A549 (cell line): ENCODE results near the gene KIAA0930. TPM values are rescaled to one million over a fixed set of nuclear protein-coding genes. Genes with fewer than 3 reads are reported as not detected.

ENCODE experiments used
- ATAC-seq, 2 experiments: fragments of 200-7000 bp in 1 of 2; fragments of >200 bp in 1 of 2; cut with Nextera tagmentation in 1 of 2; cut with Tn5 transposase in 1 of 2; 3 replicates each; pipeline versions ENCODE4 v1.8.0 to v1.9.1; 2018 to 2020; ENCODE audit warnings: mild to moderate bottlenecking in 1 of 2, moderate library complexity in 1 of 2
- CTCF ChIA-PET: fragments of 300-600 bp; sonication (Branson Sonifier 250); formaldehyde crosslinking; extraction: SDS; loops from one replicate; lab custom pipeline; 2021; ENCODE audit warnings: antibody characterized with exemption, inconsistent platforms; lab: Yijun Ruan, JAX
- POLR2A ChIA-PET: fragments of 350-600 bp; formaldehyde crosslinking; extraction: SDS; loops from one replicate; lab custom pipeline; 2021; ENCODE audit warnings: antibody characterized with exemption, inconsistent platforms; lab: Yijun Ruan, JAX
- DNase-seq, 2 experiments: peaks; one replicate each; pipeline versions ENCODE4 v3.0.0 to v3.0.0-alpha.2; 2011 to 2016; ENCODE audit warnings: low read depth in 1 of 2, low spot score in 1 of 2
- FAIRE-seq: peaks from 2 replicates; lab custom pipeline; 2011; peaks lifted over from hg19 to GRCh38; lab: Jason Lieb, UNC
- H3K27ac ChIP-seq, 2 experiments: fragments of >200 bp; sonication (Bioruptor Twin); formaldehyde crosslinking; 3 replicates each; pipeline ENCODE4 v1.5.1; 2016 to 2017
- H3K4me1 ChIP-seq: fragments of >200 bp; sonication (Bioruptor Twin); formaldehyde crosslinking; 3 replicates; pipeline ENCODE4 v1.6.1; 2016
- H3K4me2 ChIP-seq: fragments of >200 bp; sonication (Bioruptor Twin); formaldehyde crosslinking; 3 replicates; pipeline ENCODE4 v1.6.1; 2016
- H3K4me3 ChIP-seq: fragments of >200 bp; sonication (Bioruptor Twin); formaldehyde crosslinking; 3 replicates; pipeline ENCODE4 v1.5.1; 2016
- H3K9me3 ChIP-seq: fragments of >200 bp; sonication (Bioruptor Twin); formaldehyde crosslinking; 3 replicates; pipeline ENCODE4 v1.6.1; 2016
- CBX2 ChIP-seq: fragments of 200-600 bp; sonication (generic); IDR thresholded peaks from 2 replicates; pipeline ENCODE4 v1.6.1; 2016; ENCODE audit warnings: low read depth, mild to moderate bottlenecking, borderline replicate concordance
- CHD2 ChIP-seq: fragments of 150-350 bp; IDR thresholded peaks from 2 replicates; pipeline ENCODE4 v1.6.1; 2014; ENCODE audit warnings: low read length; ENCODE audit not compliant: partially characterized antibody
- CHD4 ChIP-seq: fragments of 200-600 bp; sonication (generic); IDR thresholded peaks from 2 replicates; pipeline ENCODE4 v1.6.1; 2016; ENCODE audit warnings: antibody characterized with exemption, mild to moderate bottlenecking, borderline replicate concordance
- CTCF ChIP-seq: fragments of >200 bp; sonication (Bioruptor Twin); formaldehyde crosslinking; IDR thresholded peaks from 3 replicates; pipeline ENCODE4 v1.5.1; 2016
- EHF ChIP-seq: fragments of 250-450 bp; sonication (Bioruptor Pico); IDR thresholded peaks from 2 replicates; pipeline ENCODE4 v1.5.0; 2020; ENCODE audit warnings: mild to moderate bottlenecking
- EHMT2 ChIP-seq: fragments of 200-600 bp; sonication (generic); IDR thresholded peaks from 2 replicates; pipeline ENCODE4 v1.6.1; 2016; ENCODE audit warnings: antibody characterized with exemption, low read depth, mild to moderate bottlenecking, moderate library complexity
- EP300 ChIP-seq, 2 experiments: fragments of >200 bp; sonication (Bioruptor Twin); formaldehyde crosslinking; IDR thresholded peaks; 2 replicates in 1 of 2; 3 replicates in 1 of 2; pipeline ENCODE4 v1.6.1; 2016 to 2017
- FOSL2 ChIP-seq, 2 experiments: fragments of 450-650 bp in 1 of 2; fragments of >200 bp in 1 of 2; sonication (Bioruptor Twin) in 1 of 2; formaldehyde crosslinking; IDR thresholded peaks; 2 replicates each; pipeline versions ENCODE4 v1.5.0 to v1.6.1; 2016 to 2020; ENCODE audit warnings: mild to moderate bottlenecking in 1 of 2, moderate library complexity in 1 of 2
- HDAC2 ChIP-seq: fragments of 200-600 bp; sonication (generic); IDR thresholded peaks from 2 replicates; pipeline ENCODE4 v1.6.1; 2016
- HEYL ChIP-seq: fragments of 250-450 bp; sonication (Bioruptor Pico); IDR thresholded peaks from 2 replicates; pipeline ENCODE4 v1.8.0; 2021; ENCODE audit warnings: mild to moderate bottlenecking, moderate library complexity
- JUN ChIP-seq, 2 experiments: fragments of >200 bp; sonication (Bioruptor Twin); formaldehyde crosslinking; IDR thresholded peaks; 2 replicates in 1 of 2; 3 replicates in 1 of 2; pipeline ENCODE4 v1.6.1; 2016 to 2017
- KDM1A ChIP-seq: fragments of 200-600 bp; sonication (generic); IDR thresholded peaks from 2 replicates; pipeline ENCODE4 v1.6.1; 2016; ENCODE audit warnings: low read depth, mild to moderate bottlenecking
- KDM5A ChIP-seq: fragments of 200-600 bp; sonication (generic); IDR thresholded peaks from 2 replicates; pipeline ENCODE4 v1.6.1; 2016; ENCODE audit warnings: antibody characterized with exemption, mild to moderate bottlenecking
- NR3C1 ChIP-seq: fragments of >200 bp; sonication (Bioruptor Twin); formaldehyde crosslinking; IDR thresholded peaks from 3 replicates; pipeline ENCODE4 v1.6.1; 2017
- USF2 ChIP-seq: fragments of 450-650 bp; IDR thresholded peaks from 2 replicates; pipeline ENCODE4 v1.6.1; 2014; ENCODE audit warnings: antibody characterized with exemption
- ZC3H11A ChIP-seq: fragments of 450-650 bp; IDR thresholded peaks from 2 replicates; pipeline ENCODE4 v1.6.1; 2014; ENCODE audit warnings: antibody characterized with exemption, mild to moderate bottlenecking
- ZNF302 ChIP-seq: fragments of 250-450 bp; sonication (Bioruptor Pico); IDR thresholded peaks from 2 replicates; pipeline ENCODE4 v1.9.0; 2021; ENCODE audit warnings: inconsistent platforms, mild to moderate bottlenecking, moderate library complexity
- WGBS: methylation state at CpG from one replicate; pipeline ENCODE4 v1.1.6; 2017; ENCODE audit errors: missing lambda C conversion rate; 5-methylcytosine and 5-hydroxymethylcytosine counted together
- polyA plus RNA-seq, 4 experiments: library from polyadenylated mRNA; depleted of rRNA in 3 of 4; stranded (reverse); fragments of >200 nt; fragmentation: RNase III in 1 of 4; extraction: RNeasy Plus Mini Kit Qiagen cat#74134 plus additional on column Dnase treatment in 1 of 4; gene quantifications; 2 replicates in 3 of 4; 3 replicates in 1 of 4; pipeline ENCODE4 v1.2.3, GENCODE V29; 2011 to 2017
- TF ChIP-seq, protein P1 (sequence below): IDR thresholded peaks from 2 replicates; pipeline ENCODE4 v1.6.1; 2012
- TF ChIP-seq, protein P2 (sequence below): IDR thresholded peaks from 2 replicates; pipeline ENCODE4 v1.6.1; 2012; ENCODE audit warnings: low read depth, borderline replicate concordance
- TF ChIP-seq, protein P3 (sequence below): fragments of 150-350 bp; IDR thresholded peaks from 2 replicates; pipeline ENCODE4 v1.6.1; 2014; ENCODE audit warnings: low read depth, mild to moderate bottlenecking, low read length

The KIAA0930 gene
- polyA plus RNA-seq, 2 of the 4 experiments (the other 2 are of a cell fraction) = 47.7 to 60.0 TPM

GRCh38 chr22:45208993-45209838 lies 31.5 kb downstream of the KIAA0930 start:
- Histone ChIP-seq H3K4me1 (peaks cover 37% of the 10 kb centered on the region), H3K27ac (peak overlapping the region; percentile 46 to 93; a peak in 5 of 6 replicates), H3K4me3 (no peak overlapping the region), H3K4me2 (peak overlapping the region; percentile 100), H3K9me3 (no peaks in the 10 kb centered on the region)
- DNase-seq (peak in 1 of 2 experiments; percentile 26), FAIRE-seq (no peak), ATAC-seq (peak in 1 of 2 experiments; percentile 3; a peak in 1 of 6 replicates)
- WGBS = 67% methylated on average over 10 of the region's 29 CpGs
- TF ChIP-seq HEYL (CRISPR knock-in tag) = no peak
- no peak for TF ChIP-seq JUN (IDR thresholded peaks at IDR 0.05)
- no peak for TF ChIP-seq USF2
- TF ChIP-seq CTCF = peak; percentile 39
- 0 out of 2 replicates have a peak, but pooled peaks have one; percentile 7 for TF ChIP-seq FOSL2 (IDR thresholded peaks at IDR 0.05)
- TF ChIP-seq FOSL2 (CRISPR knock-in tag; IDR thresholded peaks at IDR 0.05) = peak; percentile 35; the same call in 1 of the 2 replicates
- no peak for TF ChIP-seq KDM5A
- TF ChIP-seq CHD2 = no peak
- TF ChIP-seq EHMT2 = no peak
- TF ChIP-seq, protein P1, sequence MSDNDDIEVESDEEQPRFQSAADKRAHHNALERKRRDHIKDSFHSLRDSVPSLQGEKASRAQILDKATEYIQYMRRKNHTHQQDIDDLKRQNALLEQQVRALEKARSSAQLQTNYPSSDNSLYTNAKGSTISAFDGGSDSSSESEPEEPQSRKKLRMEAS = peak; percentile 61; the same call in 1 of the 2 replicates
- no peak for TF ChIP-seq KDM1A
- POLR2A ChIA-PET = no interaction called here
- CTCF ChIA-PET = interaction anchor here (0.8 to 3.9 kb wide), 11 partner anchors 9 to 341 kb away, joined by 3 to 17 read pairs (median 4); no protein-coding TSS in a partner anchor

DNA sequence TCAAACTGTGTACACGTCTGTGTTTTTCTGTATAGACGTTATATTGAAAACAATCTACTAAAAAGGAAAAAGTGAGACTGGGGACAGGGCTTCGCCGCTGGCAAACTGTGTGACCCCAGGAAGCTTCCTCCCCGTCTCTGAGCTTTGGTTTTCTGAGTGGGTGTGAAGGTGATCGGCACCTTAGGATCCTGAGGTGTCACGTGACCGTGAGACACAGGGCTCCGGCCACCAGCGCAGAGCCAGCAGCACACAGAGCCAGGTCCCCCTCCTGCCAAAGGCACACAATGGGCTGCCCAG lies 32.0 kb downstream of the KIAA0930 start:
- no peak for DNase-seq
- ATAC-seq = no peak
- no peak for FAIRE-seq
- Histone ChIP-seq H3K4me2 (no peak overlapping the region), H3K4me3 (no peak overlapping the region), H3K4me1 (peaks cover 33% of the 10 kb centered on the region), H3K9me3 (no peaks in the 10 kb centered on the region), H3K27ac (no peak overlapping the region)
- WGBS = 78% methylated on average over 10 of the region's 10 CpGs
- no peak for TF ChIP-seq CBX2
- no peak for TF ChIP-seq CHD4
- no peak for TF ChIP-seq EHF (CRISPR knock-in tag)
- no peak for TF ChIP-seq NR3C1
- no peak for TF ChIP-seq ZC3H11A
- TF ChIP-seq KDM1A = no peak
- TF ChIP-seq EP300 (IDR thresholded peaks at IDR 0.05) = no peak
- TF ChIP-seq, protein P2, sequence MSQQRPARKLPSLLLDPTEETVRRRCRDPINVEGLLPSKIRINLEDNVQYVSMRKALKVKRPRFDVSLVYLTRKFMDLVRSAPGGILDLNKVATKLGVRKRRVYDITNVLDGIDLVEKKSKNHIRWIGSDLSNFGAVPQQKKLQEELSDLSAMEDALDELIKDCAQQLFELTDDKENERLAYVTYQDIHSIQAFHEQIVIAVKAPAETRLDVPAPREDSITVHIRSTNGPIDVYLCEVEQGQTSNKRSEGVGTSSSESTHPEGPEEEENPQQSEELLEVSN = no peak
- TF ChIP-seq, protein P3, sequence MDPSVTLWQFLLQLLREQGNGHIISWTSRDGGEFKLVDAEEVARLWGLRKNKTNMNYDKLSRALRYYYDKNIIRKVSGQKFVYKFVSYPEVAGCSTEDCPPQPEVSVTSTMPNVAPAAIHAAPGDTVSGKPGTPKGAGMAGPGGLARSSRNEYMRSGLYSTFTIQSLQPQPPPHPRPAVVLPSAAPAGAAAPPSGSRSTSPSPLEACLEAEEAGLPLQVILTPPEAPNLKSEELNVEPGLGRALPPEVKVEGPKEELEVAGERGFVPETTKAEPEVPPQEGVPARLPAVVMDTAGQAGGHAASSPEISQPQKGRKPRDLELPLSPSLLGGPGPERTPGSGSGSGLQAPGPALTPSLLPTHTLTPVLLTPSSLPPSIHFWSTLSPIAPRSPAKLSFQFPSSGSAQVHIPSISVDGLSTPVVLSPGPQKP = no peak
- no peak for TF ChIP-seq HDAC2
- TF ChIP-seq ZNF302 (CRISPR knock-in tag) = no peak
- CTCF ChIA-PET = interaction anchor here (0.8 to 3.9 kb wide), 8 partner anchors 11 to 341 kb away, joined by 3 to 17 read pairs (median 4); no protein-coding TSS in a partner anchor
- POLR2A ChIA-PET = no interaction called here
